AG04450 (cell line): ENCODE measurements around the gene PPFIBP1. TPM values are rescaled to one million over a fixed set of nuclear protein-coding genes. Genes with fewer than 3 reads are reported as not detected.

Source experiments
- CTCF ChIA-PET: fragments of 300-600, 350-600 bp; formaldehyde crosslinking; extraction: SDS; loops from one replicate; lab custom pipeline; 2022; ENCODE audit warnings: antibody characterized with exemption, inconsistent platforms; lab: Charles Lee
- POLR2A ChIA-PET: fragments of 350-600 bp; formaldehyde crosslinking; extraction: SDS; loops from one replicate; lab custom pipeline; 2021; ENCODE audit warnings: antibody characterized with exemption, inconsistent platforms; lab: Yijun Ruan, JAX
- DNase-seq: peaks from one replicate; pipeline ENCODE4 v3.0.0-alpha.2; 2011; ENCODE audit warnings: low read depth, low spot score
- H3K27ac ChIP-seq: one replicate; pipeline ENCODE4 v1.5.1; 2012; ENCODE audit warnings: low read depth, low read length, control low read depth
- H3K27me3 ChIP-seq: one replicate; pipeline ENCODE4 v1.6.0; 2012; ENCODE audit warnings: low read length; ENCODE audit not compliant: control insufficient read depth, insufficient read depth
- H3K4me3 ChIP-seq: 2 replicates; pipeline ENCODE4 v1.5.1; 2011; ENCODE audit warnings: mild to moderate bottlenecking, low read depth, low read length, control low read depth
- H3K9me3 ChIP-seq: 2 replicates; pipeline ENCODE4 v1.5.1; 2012; ENCODE audit warnings: low read length; ENCODE audit not compliant: control insufficient read depth, insufficient read depth
- CTCF ChIP-seq: IDR thresholded peaks from 2 replicates; pipeline ENCODE4 v1.5.1; 2011; ENCODE audit warnings: low read depth, low read length, control low read depth, inconsistent platforms
- polyA plus RNA-seq: library from polyadenylated mRNA; depleted of rRNA; stranded (reverse); fragments of >200 nt; gene quantifications from 2 replicates; pipeline ENCODE4 v1.2.3, GENCODE V29; 2011

Gene PPFIBP1
- polyA plus RNA-seq, 1 experiment, result 58.3 TPM

GRCh38 chr12:27666510-27666909, 142.5 kb downstream of the PPFIBP1 start:
- TF ChIP-seq CTCF, result no peak
- Histone ChIP-seq H3K9me3 (no peaks in the 10 kb centered on the region), H3K27me3 (no peaks in the 10 kb centered on the region), H3K27ac (no peak overlapping the region), H3K4me3 (no peak overlapping the region)
- no peak for DNase-seq
- ChIA-PET POLR2A (no interaction called here), CTCF (no interaction called here)

- DNase-seq, result no peak
- Histone ChIP-seq H3K27me3 (no peaks in the 10 kb centered on the region), H3K27ac (no peak overlapping the region), H3K9me3 (no peaks in the 10 kb centered on the region), H3K4me3 (no peak overlapping the region)
- no peak for TF ChIP-seq CTCF
- POLR2A ChIA-PET, result interaction anchor here (0.6 kb wide), 1 partner anchor 92 kb away, joined by 6 read pairs; no protein-coding TSS in a partner anchor
- CTCF ChIA-PET, result no interaction called here
Observed at GRCh38 chr12:27667540-27667939, 143.5 kb downstream of the PPFIBP1 start.

- POLR2A ChIA-PET, result no interaction called here
- no peaks in the 10 kb centered on the region for H3K9me3 ChIP-seq
- H3K4me3 ChIP-seq, result no peak overlapping the region
- no peak for DNase-seq
- no peak for TF ChIP-seq CTCF
- H3K27me3 ChIP-seq, result no peaks in the 10 kb centered on the region
- no peak overlapping the region for H3K27ac ChIP-seq
- CTCF ChIA-PET, result interaction anchor here (1.6 to 1.7 kb wide), 2 partner anchors 19 to 247 kb away, joined by 4 to 6 read pairs; no protein-coding TSS in a partner anchor
Observed at GRCh38 chr12:27672051-27672450, 148.0 kb downstream of the PPFIBP1 start.

GRCh38 chr12:27672643-27673042, 148.6 kb downstream of the PPFIBP1 start:
- no peak overlapping the region for H3K4me3 ChIP-seq
- DNase-seq, result no peak
- no peak overlapping the region for H3K27ac ChIP-seq
- ChIA-PET POLR2A (no interaction called here), CTCF (interaction anchor here (1.6 to 1.7 kb wide), 2 partner anchors 20 to 248 kb away, joined by 4 to 6 read pairs; no protein-coding TSS in a partner anchor)
- H3K9me3 ChIP-seq, result no peaks in the 10 kb centered on the region
- no peaks in the 10 kb centered on the region for H3K27me3 ChIP-seq
- no peak for TF ChIP-seq CTCF

- no peak overlapping the region for H3K4me3 ChIP-seq
Observed at GRCh38 chr12:27673101-27673718, 149.2 kb downstream of the PPFIBP1 start.

More at GRCh38 chr12:27673101-27673718, 149.2 kb downstream of the PPFIBP1 start:
- CTCF ChIA-PET, result interaction anchor here (1.7 kb wide), 1 partner anchor 21 kb away, joined by 4 read pairs; no protein-coding TSS in a partner anchor
- POLR2A ChIA-PET, result no interaction called here
- no peak for DNase-seq
- TF ChIP-seq CTCF, result no peak
- H3K27me3 ChIP-seq, result no peaks in the 10 kb centered on the region
- no peaks in the 10 kb centered on the region for H3K9me3 ChIP-seq
- no peak overlapping the region for H3K27ac ChIP-seq
